IPS-15b (cell line): ENCODE results near the gene ADO.
"Not testable (repeated sequence)": the region's sequence is repeated elsewhere in the genome, so short reads cannot be mapped to it uniquely, and the experiment has no call there.

Experiments
- H3K27me3 ChIP-seq: one replicate; pipeline ENCODE4 v1.6.1; 2013; ENCODE audit warnings: low read length; ENCODE audit not compliant: control insufficient read depth, insufficient read depth
- H3K36me3 ChIP-seq: one replicate; pipeline ENCODE4 v1.6.1; 2013; ENCODE audit warnings: low read length; ENCODE audit not compliant: control insufficient read depth, insufficient read depth
- H3K4me1 ChIP-seq: one replicate; pipeline ENCODE4 v1.6.1; 2013; ENCODE audit warnings: mild to moderate bottlenecking, low read length; ENCODE audit not compliant: control insufficient read depth, insufficient read depth
- H3K4me3 ChIP-seq: one replicate; pipeline ENCODE4 v1.5.1; 2013; ENCODE audit warnings: low read depth, low read length
- H3K9ac ChIP-seq: one replicate; pipeline ENCODE4 v1.6.1; 2013; ENCODE audit warnings: low read depth, mild to moderate bottlenecking, low read length
- H3K9me3 ChIP-seq: one replicate; pipeline ENCODE4 v1.6.1; 2013; ENCODE audit warnings: mild to moderate bottlenecking, low read length; ENCODE audit not compliant: control insufficient read depth, insufficient read depth

ADO gene

GRCh38 chr10:62772186-62772974, 32.1 kb upstream of the ADO start:
- no peaks in the 10 kb centered on the region for H3K4me1 ChIP-seq
- H3K9me3 ChIP-seq: no peaks in the 10 kb centered on the region
- H3K27me3 ChIP-seq: no peaks in the 10 kb centered on the region
- no peaks in the 10 kb centered on the region for H3K36me3 ChIP-seq
- H3K9ac ChIP-seq: no peak overlapping the region
- H3K4me3 ChIP-seq: no peak overlapping the region

GRCh38 chr10:62778125-62778524, 26.4 kb upstream of the ADO start:
- Histone ChIP-seq H3K9me3 (no peaks in the 10 kb centered on the region), H3K9ac (no peak overlapping the region), H3K36me3 (no peaks in the 10 kb centered on the region), H3K4me3 (no peak overlapping the region), H3K4me1 (no peaks in the 10 kb centered on the region), H3K27me3 (no peaks in the 10 kb centered on the region)

GRCh38 chr10:62779487-62780248, 24.9 kb upstream of the ADO start:
- no peaks in the 10 kb centered on the region for H3K27me3 ChIP-seq
- H3K4me1 ChIP-seq: no peaks in the 10 kb centered on the region
- H3K36me3 ChIP-seq: no peaks in the 10 kb centered on the region
- no peak overlapping the region for H3K9ac ChIP-seq
- H3K9me3 ChIP-seq: no peaks in the 10 kb centered on the region
- no peak overlapping the region for H3K4me3 ChIP-seq

GRCh38 chr10:62784537-62784936, 20.0 kb upstream of the ADO start:
- not testable (repeated sequence) for H3K4me1 ChIP-seq, H3K27me3 ChIP-seq, H3K9ac ChIP-seq, H3K9me3 ChIP-seq, H3K4me3 ChIP-seq, H3K36me3 ChIP-seq

GRCh38 chr10:62788285-62788684, 16.2 kb upstream of the ADO start:
- not testable (repeated sequence) for H3K4me3 ChIP-seq, H3K4me1 ChIP-seq, H3K9ac ChIP-seq, H3K36me3 ChIP-seq, H3K9me3 ChIP-seq, H3K27me3 ChIP-seq

GRCh38 chr10:62788861-62789467, 15.6 kb upstream of the ADO start:
- Histone ChIP-seq H3K9me3 (no peaks in the 10 kb centered on the region), H3K27me3 (no peaks in the 10 kb centered on the region), H3K4me3 (no peak overlapping the region), H3K36me3 (no peaks in the 10 kb centered on the region), H3K9ac (no peak overlapping the region), H3K4me1 (no peaks in the 10 kb centered on the region)

- no peaks in the 10 kb centered on the region for H3K9me3 ChIP-seq
- no peaks in the 10 kb centered on the region for H3K36me3 ChIP-seq
- no peaks in the 10 kb centered on the region for H3K4me1 ChIP-seq
- H3K9ac ChIP-seq: no peak overlapping the region
- no peak overlapping the region for H3K4me3 ChIP-seq
- H3K27me3 ChIP-seq: no peaks in the 10 kb centered on the region
Observed at GRCh38 chr10:62790019-62790555, 14.4 kb upstream of the ADO start.

GRCh38 chr10:62790571-62790970, 13.9 kb upstream of the ADO start:
- H3K36me3 ChIP-seq: no peaks in the 10 kb centered on the region
- no peaks in the 10 kb centered on the region for H3K9me3 ChIP-seq
- no peak overlapping the region for H3K4me3 ChIP-seq
- H3K4me1 ChIP-seq: no peaks in the 10 kb centered on the region
- no peak overlapping the region for H3K9ac ChIP-seq
- H3K27me3 ChIP-seq: no peaks in the 10 kb centered on the region

GRCh38 chr10:62792261-62792660, 12.3 kb upstream of the ADO start:
- Histone ChIP-seq H3K36me3 (no peaks in the 10 kb centered on the region), H3K27me3 (no peaks in the 10 kb centered on the region), H3K9me3 (no peaks in the 10 kb centered on the region), H3K9ac (no peak overlapping the region), H3K4me1 (no peaks in the 10 kb centered on the region), H3K4me3 (no peak overlapping the region)

GRCh38 chr10:62794306-62794705, 10.2 kb upstream of the ADO start:
- H3K9ac ChIP-seq: no peak overlapping the region
- H3K4me1 ChIP-seq: no peaks in the 10 kb centered on the region
- H3K36me3 ChIP-seq: no peaks in the 10 kb centered on the region
- H3K4me3 ChIP-seq: no peak overlapping the region
- H3K27me3 ChIP-seq: no peaks in the 10 kb centered on the region
- H3K9me3 ChIP-seq: no peaks in the 10 kb centered on the region

GRCh38 chr10:62795100-62795499, 9.4 kb upstream of the ADO start:
- H3K9ac ChIP-seq: no peak overlapping the region
- no peaks in the 10 kb centered on the region for H3K9me3 ChIP-seq
- H3K36me3 ChIP-seq: no peaks in the 10 kb centered on the region
- no peak overlapping the region for H3K4me3 ChIP-seq
- H3K4me1 ChIP-seq: no peaks in the 10 kb centered on the region
- no peaks in the 10 kb centered on the region for H3K27me3 ChIP-seq
